SK-N-SH (cell line): ENCODE results near the gene APOL4. TPM values are rescaled to one million over a fixed set of nuclear protein-coding genes. Genes with fewer than 3 reads are reported as not detected.

Experiments used
- CTCF ChIA-PET: fragments of 300-600, 350-600 bp; formaldehyde crosslinking; extraction: SDS; loops from one replicate; lab custom pipeline; 2021; lab: Yijun Ruan, JAX
- POLR2A ChIA-PET: fragments of 350-600 bp; sonication (Branson Sonifier 250); formaldehyde crosslinking; extraction: SDS; loops from one replicate; lab custom pipeline; 2020; ENCODE audit warnings: antibody characterized with exemption, inconsistent platforms; lab: Yijun Ruan, JAX
- DNase-seq: peaks from one replicate; pipeline ENCODE4 v3.0.0; 2012
- H2AFZ ChIP-seq: fragments of 200-600 bp; sonication (generic); 2 replicates; pipeline ENCODE4 v1.8.1; 2016; ENCODE audit warnings: antibody characterized with exemption, mild to moderate bottlenecking, low read depth
- H3F3A ChIP-seq: fragments of 200-600 bp; sonication (generic); replicated peaks from 2 replicates; pipeline ENCODE3; 2016; ENCODE audit warnings: antibody characterized with exemption, mild to moderate bottlenecking; ENCODE audit not compliant: insufficient read depth
- H3K27ac ChIP-seq, 2 experiments: fragments of 200-500 bp in 1 of 2; fragments of 200-600 bp in 1 of 2; sonication (Bioruptor generic) in 1 of 2; sonication (generic), shearing (Covaris generic) in 1 of 2; 2 replicates each; pipeline versions ENCODE4 v1.5.1 to v1.6.1; 2014 to 2016; ENCODE audit warnings: low read depth in 2 of 2, inconsistent platforms in 1 of 2, low read length in 1 of 2, mild to moderate bottlenecking in 1 of 2, mixed read lengths in 1 of 2
- H3K27me3 ChIP-seq: fragments of 200-600 bp; sonication (generic), shearing (Covaris generic); 2 replicates; pipeline ENCODE4 v1.6.1; 2016; ENCODE audit warnings: mixed run types; ENCODE audit not compliant: insufficient read depth
- H3K36me3 ChIP-seq, 2 experiments: fragments of 200-500 bp in 1 of 2; fragments of 200-600 bp in 1 of 2; sonication (Bioruptor generic) in 1 of 2; sonication (generic) in 1 of 2; replicated peaks in 1 of 2; 2 replicates each; pipeline versions ENCODE3 to v1.5.1; 2014 to 2016; ENCODE audit warnings: low read length in 1 of 2, mild to moderate bottlenecking in 1 of 2; ENCODE audit not compliant: insufficient read depth in 2 of 2, control insufficient read depth in 1 of 2
- H3K4me1 ChIP-seq, 2 experiments: fragments of 200-500 bp in 1 of 2; fragments of 200-600 bp in 1 of 2; sonication (Bioruptor generic) in 1 of 2; sonication (generic), shearing (Covaris generic) in 1 of 2; 2 replicates each; pipeline versions ENCODE4 v1.5.1 to v1.6.1; 2014 to 2016; ENCODE audit warnings: low read depth in 1 of 2, low read length in 1 of 2, mixed run types in 1 of 2; ENCODE audit not compliant: insufficient read depth in 2 of 2, control insufficient read depth in 1 of 2
- H3K4me2 ChIP-seq: fragments of 200-600 bp; sonication (generic), shearing (Covaris generic); 2 replicates; pipeline ENCODE4 v1.6.1; 2017; ENCODE audit warnings: mixed run types
- H3K4me3 ChIP-seq, 2 experiments: fragments of 200-500 bp in 1 of 2; fragments of 200-600 bp in 1 of 2; sonication (Bioruptor generic) in 1 of 2; sonication (generic), shearing (Covaris generic) in 1 of 2; 2 replicates each; pipeline versions ENCODE4 v1.5.1 to v1.8.1; 2014 to 2016; ENCODE audit warnings: low read depth in 2 of 2, inconsistent platforms in 1 of 2, low read length in 1 of 2, mild to moderate bottlenecking in 1 of 2, mixed read lengths in 1 of 2, moderate library complexity in 1 of 2
- H3K79me2 ChIP-seq: fragments of 200-600 bp; sonication (generic); 2 replicates; pipeline ENCODE4 v1.8.1; 2017; ENCODE audit warnings: mild to moderate bottlenecking; ENCODE audit not compliant: insufficient read depth
- H3K9ac ChIP-seq: fragments of 200-600 bp; sonication (generic); 2 replicates; pipeline ENCODE4 v1.6.1; 2017; ENCODE audit warnings: mixed run types
- H3K9me2 ChIP-seq: fragments of 200-600 bp; sonication (generic); 2 replicates; pipeline ENCODE4 v1.6.1; 2017; ENCODE audit warnings: mixed run types
- H3K9me3 ChIP-seq: fragments of 200-600 bp; sonication (generic); 2 replicates; pipeline ENCODE4 v1.6.1; 2017; ENCODE audit warnings: mixed run types, mild to moderate bottlenecking, moderate library complexity
- H4K20me1 ChIP-seq: fragments of 200-600 bp; sonication (generic); 2 replicates; pipeline ENCODE4 v1.6.1; 2017; ENCODE audit warnings: mild to moderate bottlenecking, mixed run types; ENCODE audit not compliant: insufficient read depth
- ELF1 ChIP-seq: IDR thresholded peaks from 2 replicates; pipeline ENCODE4 v1.4.0; 2012
- EZH2phosphoT487 ChIP-seq: fragments of 200-600 bp; sonication (generic); IDR thresholded peaks from 2 replicates; pipeline ENCODE4 v1.6.1; 2017; ENCODE audit warnings: low read depth, mixed run types, mild to moderate bottlenecking, antibody characterized with exemption, moderate library complexity, borderline replicate concordance
- FOSL2 ChIP-seq: IDR thresholded peaks from 2 replicates; pipeline ENCODE4 v1.4.0; 2012; ENCODE audit warnings: low read depth, mild to moderate bottlenecking, moderate library complexity, borderline replicate concordance
- FOXM1 ChIP-seq: IDR thresholded peaks from 2 replicates; pipeline ENCODE4 v1.4.0; 2012; ENCODE audit warnings: low read depth, mild to moderate bottlenecking
- GABPA ChIP-seq: IDR thresholded peaks from 2 replicates; pipeline ENCODE4 v1.4.0; 2012; ENCODE audit warnings: low read depth, mild to moderate bottlenecking
- GATA2 ChIP-seq: sonication (generic); formaldehyde crosslinking; IDR thresholded peaks from 2 replicates; pipeline ENCODE4 v1.5.0; 2020; ENCODE audit warnings: mild to moderate bottlenecking, missing genetic modification reagents
- JUND ChIP-seq: IDR thresholded peaks from 2 replicates; pipeline ENCODE4 v1.4.0; 2012
- MAX ChIP-seq: IDR thresholded peaks from 2 replicates; pipeline ENCODE4 v1.4.0; 2012; ENCODE audit warnings: low read depth
- MXI1 ChIP-seq: IDR thresholded peaks from 2 replicates; pipeline ENCODE4 v1.6.1; 2012; ENCODE audit warnings: mild to moderate bottlenecking, low read depth, low read length, improper control_type of control experiment
- NFIC ChIP-seq: IDR thresholded peaks from 2 replicates; pipeline ENCODE4 v1.4.0; 2012; ENCODE audit warnings: borderline replicate concordance
- NRF1 ChIP-seq: IDR thresholded peaks from 2 replicates; pipeline ENCODE4 v1.6.1; 2012; ENCODE audit warnings: low read depth, mild to moderate bottlenecking, low read length
- POLR2AphosphoS5 ChIP-seq: IDR thresholded peaks from 2 replicates; pipeline ENCODE4 v1.6.1; 2012; ENCODE audit warnings: low read depth, low read length
- RAD21 ChIP-seq: IDR thresholded peaks from 2 replicates; pipeline ENCODE4 v1.6.1; 2012; ENCODE audit warnings: mild to moderate bottlenecking, low read length
- RCOR1 ChIP-seq: fragments of 150-350 bp; IDR thresholded peaks from 2 replicates; pipeline ENCODE4 v1.6.1; 2017; ENCODE audit warnings: antibody characterized with exemption, low read length
- RXRA ChIP-seq: IDR thresholded peaks from 2 replicates; pipeline ENCODE4 v1.4.0; 2012; ENCODE audit warnings: low read depth, mild to moderate bottlenecking, borderline replicate concordance
- SIN3A ChIP-seq: IDR thresholded peaks from 2 replicates; pipeline ENCODE4 v1.6.1; 2012; ENCODE audit warnings: low read depth, mild to moderate bottlenecking, low read length, moderate library complexity, borderline replicate concordance
- SMC3 ChIP-seq: IDR thresholded peaks from 2 replicates; pipeline ENCODE4 v1.6.1; 2012; ENCODE audit warnings: low read depth, low read length, improper control_type of control experiment
- TEAD4 ChIP-seq: IDR thresholded peaks from 2 replicates; pipeline ENCODE4 v1.4.0; 2012; ENCODE audit warnings: mild to moderate bottlenecking, borderline replicate concordance; ENCODE audit not compliant: insufficient read depth
- USF1 ChIP-seq: IDR thresholded peaks from 2 replicates; pipeline ENCODE4 v1.4.0; 2012; ENCODE audit warnings: low read depth, borderline replicate concordance
- YY1 ChIP-seq: IDR thresholded peaks from 2 replicates; pipeline ENCODE4 v1.4.0; 2012; ENCODE audit warnings: low read depth, mild to moderate bottlenecking
- WGBS: methylation state at CpG from one replicate; pipeline ENCODE4 v1.1.6; 2017; ENCODE audit warnings: low lambda C conversion rate; 5-methylcytosine and 5-hydroxymethylcytosine counted together
- polyA plus RNA-seq, 3 experiments: library from polyadenylated mRNA; depleted of rRNA; stranded (reverse); fragments of >200 nt; gene quantifications; 2 replicates each; pipeline ENCODE4 v1.2.3, GENCODE V29; 2012
- TF ChIP-seq, protein P1 (sequence below): IDR thresholded peaks from 2 replicates; pipeline ENCODE4; 2012
- TF ChIP-seq, protein P2 (sequence below): IDR thresholded peaks from 2 replicates; pipeline ENCODE4 v1.4.0; 2012; ENCODE audit warnings: low read depth, borderline replicate concordance

Gene APOL4
- polyA plus RNA-seq, 1 of the 3 experiments (the other 2 are of a cell fraction) = 0.08 TPM

DNA sequence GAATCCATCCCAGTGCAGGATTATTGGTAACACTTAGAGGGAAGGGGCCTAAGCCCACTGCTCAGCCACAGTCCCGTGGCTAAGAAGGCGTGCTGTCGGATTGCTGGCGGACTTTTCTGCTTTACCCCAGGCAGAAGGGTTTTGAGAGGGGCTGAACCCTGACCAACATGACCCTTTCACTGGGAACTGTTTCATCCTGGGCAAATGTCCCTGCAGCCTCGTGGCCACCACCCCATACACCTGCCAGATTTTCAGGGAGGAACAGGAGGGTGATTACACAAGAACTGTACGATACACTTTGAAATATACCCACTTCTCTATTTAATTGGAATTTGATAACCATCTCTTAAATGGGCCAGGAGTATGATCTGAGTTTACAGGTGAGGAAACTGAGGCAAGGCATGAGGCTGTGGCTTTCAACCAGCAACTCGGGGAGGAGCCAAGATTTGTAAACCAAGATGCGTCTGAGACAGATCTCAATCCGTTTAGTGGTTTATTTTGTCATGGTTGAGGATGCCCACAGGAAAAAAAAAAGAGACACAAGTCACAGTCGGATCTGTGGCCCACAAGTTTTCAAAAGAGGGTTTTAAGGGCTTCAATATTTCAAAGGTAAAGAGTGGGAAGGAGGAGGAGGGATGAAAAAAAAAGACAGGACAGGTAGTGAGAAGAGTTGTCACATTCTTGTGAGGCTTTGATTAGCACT lies 34.9 kb downstream of the APOL4 start:
- no peaks in the 10 kb centered on the region for H4K20me1 ChIP-seq
- H3K27ac ChIP-seq = no peak overlapping the region
- WGBS = 67% methylated on average over 10 of the region's 10 CpGs
- no peak overlapping the region for H3K4me3 ChIP-seq
- H2AFZ ChIP-seq = no peak overlapping the region
- no peak for DNase-seq
- no peaks in the 10 kb centered on the region for H3K4me1 ChIP-seq
- peaks cover 10% of the 10 kb centered on the region; the same call in 1 of the 2 replicates for H3K27me3 ChIP-seq
- TF ChIP-seq, protein P1, sequence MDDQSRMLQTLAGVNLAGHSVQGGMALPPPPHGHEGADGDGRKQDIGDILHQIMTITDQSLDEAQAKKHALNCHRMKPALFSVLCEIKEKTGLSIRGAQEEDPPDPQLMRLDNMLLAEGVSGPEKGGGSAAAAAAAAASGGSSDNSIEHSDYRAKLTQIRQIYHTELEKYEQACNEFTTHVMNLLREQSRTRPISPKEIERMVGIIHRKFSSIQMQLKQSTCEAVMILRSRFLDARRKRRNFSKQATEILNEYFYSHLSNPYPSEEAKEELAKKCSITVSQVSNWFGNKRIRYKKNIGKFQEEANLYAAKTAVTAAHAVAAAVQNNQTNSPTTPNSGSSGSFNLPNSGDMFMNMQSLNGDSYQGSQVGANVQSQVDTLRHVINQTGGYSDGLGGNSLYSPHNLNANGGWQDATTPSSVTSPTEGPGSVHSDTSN = no peak
- TF ChIP-seq FOXM1 = no peak
- no peak for TF ChIP-seq GATA2 (CRISPR knock-in tag)
- TF ChIP-seq YY1 = no peak
- no peak for TF ChIP-seq RCOR1
- TF ChIP-seq POLR2AphosphoS5 = no peak
- TF ChIP-seq NRF1 = no peak
- no peak for TF ChIP-seq MXI1
- no peak for TF ChIP-seq RAD21
- TF ChIP-seq USF1 = no peak
- no peak for TF ChIP-seq ELF1
- no peak for TF ChIP-seq SIN3A
- CTCF ChIA-PET = no interaction called here
- no peaks in the 10 kb centered on the region for H3F3A ChIP-seq
- no peaks in the 10 kb centered on the region for H3K36me3 ChIP-seq
- no peak overlapping the region for H3K9ac ChIP-seq
- H3K9me2 ChIP-seq = no peaks in the 10 kb centered on the region
- H3K9me3 ChIP-seq = no peaks in the 10 kb centered on the region
- POLR2A ChIA-PET = no interaction called here
- H3K4me2 ChIP-seq = no peak overlapping the region
- H3K79me2 ChIP-seq = no peaks in the 10 kb centered on the region

GRCh38 chr22:36166086-36166485 lies 35.5 kb downstream of the APOL4 start:
- POLR2A ChIA-PET = no interaction called here
- CTCF ChIA-PET = no interaction called here
- H3K9me3 ChIP-seq = no peaks in the 10 kb centered on the region
- H3K79me2 ChIP-seq = no peaks in the 10 kb centered on the region
- no peak overlapping the region for H3K4me2 ChIP-seq
- H2AFZ ChIP-seq = no peak overlapping the region
- H3K9me2 ChIP-seq = no peaks in the 10 kb centered on the region
- no peak overlapping the region for H3K9ac ChIP-seq
- no peak overlapping the region for H3K4me3 ChIP-seq
- H3K27me3 ChIP-seq = peaks cover 10% of the 10 kb centered on the region; the same call in 1 of the 2 replicates
- no peak for DNase-seq
- H3K27ac ChIP-seq = no peak overlapping the region
- no peaks in the 10 kb centered on the region for H4K20me1 ChIP-seq
- WGBS = 82% methylated on average over 3 of the region's 3 CpGs
- H3K36me3 ChIP-seq = no peaks in the 10 kb centered on the region
- H3K4me1 ChIP-seq = no peaks in the 10 kb centered on the region
- H3F3A ChIP-seq = no peaks in the 10 kb centered on the region
- TF ChIP-seq FOXM1 (no peak), FOSL2 (no peak), POLR2AphosphoS5 (no peak), NFIC (no peak), NRF1 (no peak), MXI1 (no peak), EZH2phosphoT487 (no peak), JUND (no peak), TEAD4 (no peak), RCOR1 (no peak), GATA2 (CRISPR knock-in tag) (no peak), RXRA (no peak), GABPA (no peak), SMC3 (no peak), MAX (no peak)
- TF ChIP-seq, protein P1 = no peak
- TF ChIP-seq, protein P2, sequence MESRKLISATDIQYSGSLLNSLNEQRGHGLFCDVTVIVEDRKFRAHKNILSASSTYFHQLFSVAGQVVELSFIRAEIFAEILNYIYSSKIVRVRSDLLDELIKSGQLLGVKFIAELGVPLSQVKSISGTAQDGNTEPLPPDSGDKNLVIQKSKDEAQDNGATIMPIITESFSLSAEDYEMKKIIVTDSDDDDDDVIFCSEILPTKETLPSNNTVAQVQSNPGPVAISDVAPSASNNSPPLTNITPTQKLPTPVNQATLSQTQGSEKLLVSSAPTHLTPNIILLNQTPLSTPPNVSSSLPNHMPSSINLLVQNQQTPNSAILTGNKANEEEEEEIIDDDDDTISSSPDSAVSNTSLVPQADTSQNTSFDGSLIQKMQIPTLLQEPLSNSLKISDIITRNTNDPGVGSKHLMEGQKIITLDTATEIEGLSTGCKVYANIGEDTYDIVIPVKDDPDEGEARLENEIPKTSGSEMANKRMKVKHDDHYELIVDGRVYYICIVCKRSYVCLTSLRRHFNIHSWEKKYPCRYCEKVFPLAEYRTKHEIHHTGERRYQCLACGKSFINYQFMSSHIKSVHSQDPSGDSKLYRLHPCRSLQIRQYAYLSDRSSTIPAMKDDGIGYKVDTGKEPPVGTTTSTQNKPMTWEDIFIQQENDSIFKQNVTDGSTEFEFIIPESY = no peak
